ENCODE results near the gene KRI1. TPM values are rescaled to one million over a fixed set of nuclear protein-coding genes. Genes with fewer than 3 reads are reported as not detected.

The KRI1 gene
- total RNA-seq, 1 donor: 5.6 TPM

DNA sequence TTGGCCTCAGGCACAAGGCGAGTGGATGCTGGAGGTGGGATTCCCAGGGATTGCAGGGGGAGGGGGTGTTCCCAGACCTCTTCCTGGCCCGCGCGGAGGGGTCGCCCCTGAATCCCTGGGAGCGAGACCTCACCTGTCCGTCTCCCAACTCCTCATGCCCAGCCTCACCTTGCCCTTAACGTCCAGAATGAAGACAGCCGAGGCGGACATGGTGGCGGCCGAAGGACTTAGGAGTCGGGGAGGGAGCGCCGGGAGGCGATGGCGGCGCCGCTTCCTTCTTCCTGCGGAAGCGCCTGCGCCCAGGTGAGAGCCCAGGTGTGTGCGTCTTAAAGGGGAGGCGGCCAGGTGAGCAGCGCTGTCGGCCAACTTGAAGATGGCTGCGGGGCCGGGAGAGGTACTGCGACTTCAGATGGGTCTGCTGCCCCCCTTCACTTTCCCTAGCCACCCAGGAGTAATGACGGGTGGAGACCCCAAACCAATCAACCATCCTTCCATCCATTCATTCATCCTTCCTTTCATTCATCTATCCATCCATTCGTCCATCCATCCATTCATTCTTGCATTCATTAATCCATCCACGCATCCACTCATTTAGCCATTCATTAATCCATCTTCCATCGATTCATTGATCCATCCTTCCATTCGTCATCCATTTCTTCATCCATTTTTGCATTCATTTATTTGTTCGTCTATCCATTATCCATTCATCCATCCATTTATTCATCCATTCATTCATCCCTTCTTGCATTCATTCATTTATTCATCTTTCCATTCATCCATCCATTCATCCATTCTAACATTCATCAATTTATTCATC is 21.4 kb upstream of the KRI1 start, which contains the start of gene AP1M2:
Gene AP1M2 (minus strand): TSS at position 291 of the 817 bp plus-strand sequence. CDS start 81 bp downstream, at position 210.
- no peak within 1 kb of the TSS for H3K4me3 ChIP-seq (ENCODE audit: low read depth, low read length)
- TF ChIP-seq, protein P1, sequence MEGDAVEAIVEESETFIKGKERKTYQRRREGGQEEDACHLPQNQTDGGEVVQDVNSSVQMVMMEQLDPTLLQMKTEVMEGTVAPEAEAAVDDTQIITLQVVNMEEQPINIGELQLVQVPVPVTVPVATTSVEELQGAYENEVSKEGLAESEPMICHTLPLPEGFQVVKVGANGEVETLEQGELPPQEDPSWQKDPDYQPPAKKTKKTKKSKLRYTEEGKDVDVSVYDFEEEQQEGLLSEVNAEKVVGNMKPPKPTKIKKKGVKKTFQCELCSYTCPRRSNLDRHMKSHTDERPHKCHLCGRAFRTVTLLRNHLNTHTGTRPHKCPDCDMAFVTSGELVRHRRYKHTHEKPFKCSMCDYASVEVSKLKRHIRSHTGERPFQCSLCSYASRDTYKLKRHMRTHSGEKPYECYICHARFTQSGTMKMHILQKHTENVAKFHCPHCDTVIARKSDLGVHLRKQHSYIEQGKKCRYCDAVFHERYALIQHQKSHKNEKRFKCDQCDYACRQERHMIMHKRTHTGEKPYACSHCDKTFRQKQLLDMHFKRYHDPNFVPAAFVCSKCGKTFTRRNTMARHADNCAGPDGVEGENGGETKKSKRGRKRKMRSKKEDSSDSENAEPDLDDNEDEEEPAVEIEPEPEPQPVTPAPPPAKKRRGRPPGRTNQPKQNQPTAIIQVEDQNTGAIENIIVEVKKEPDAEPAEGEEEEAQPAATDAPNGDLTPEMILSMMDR (IDR thresholded peaks at IDR 0.05; ENCODE audit: insufficient read depth, low read depth, low read length): no peak
- DNase-seq (ENCODE audit: low read depth): no peak

DNA sequence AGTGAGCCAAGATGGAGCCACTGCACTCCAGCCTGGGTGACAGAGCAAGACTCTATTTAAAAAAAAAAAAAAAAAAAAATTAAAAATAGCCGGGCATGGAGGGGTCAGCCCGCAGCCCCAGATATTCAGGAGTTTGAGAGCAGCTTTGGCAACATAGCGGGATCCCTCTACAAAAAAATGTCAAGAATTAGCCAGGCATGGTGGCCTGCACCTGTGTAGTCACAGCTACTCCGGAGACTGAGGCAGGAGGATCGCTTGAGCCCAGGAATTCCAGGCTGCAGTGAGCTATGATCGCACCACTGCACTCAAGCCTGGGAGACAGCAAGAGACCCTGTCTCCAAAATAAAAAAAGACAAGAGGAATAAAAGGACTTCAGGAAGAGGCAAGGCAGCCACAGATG is 20.6 kb upstream of the KRI1 start:
- TF ChIP-seq, protein P1 (IDR thresholded peaks at IDR 0.05; ENCODE audit: insufficient read depth, low read depth, low read length): no peak
- DNase-seq (ENCODE audit: low read depth): no peak
- H3K4me3 ChIP-seq (ENCODE audit: low read depth, low read length): no peak overlapping the region

DNA sequence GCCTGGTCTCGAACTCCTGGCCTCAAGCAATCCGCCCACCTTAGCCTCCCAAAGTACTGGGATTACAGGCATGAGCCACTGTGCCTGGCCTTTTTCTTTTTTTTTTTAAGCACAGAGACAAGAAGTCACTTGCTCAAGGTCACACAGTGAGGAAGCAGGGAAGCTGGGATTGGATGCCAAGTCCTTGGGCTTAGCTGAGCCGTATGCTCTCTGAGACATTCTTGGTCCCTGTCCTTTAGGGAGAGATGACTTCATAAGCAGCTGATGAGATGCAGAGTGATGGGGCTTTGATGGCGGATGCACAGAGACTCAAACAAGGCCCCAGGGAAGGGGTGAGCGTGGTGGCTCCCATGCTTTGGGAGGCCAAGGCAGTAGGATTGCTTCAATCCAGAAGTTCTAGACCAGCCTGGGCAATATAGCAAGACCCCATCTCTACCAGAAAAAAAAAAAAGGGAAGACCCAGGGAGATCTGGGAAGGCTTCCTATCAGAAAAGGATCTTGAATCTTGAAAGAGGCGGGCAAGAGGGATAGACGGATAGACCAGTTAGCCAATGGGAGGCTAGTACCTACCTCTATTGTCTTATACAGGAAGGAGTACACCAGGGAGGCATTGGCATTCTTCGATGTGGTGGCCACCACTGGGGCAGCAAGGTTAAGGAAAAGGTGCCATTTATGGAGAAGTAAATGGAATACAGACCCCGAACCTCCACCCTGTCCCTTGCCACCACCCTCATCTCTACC is 17.4 kb upstream of the KRI1 start:
- H3K4me3 ChIP-seq (ENCODE audit: low read depth, low read length): no peak overlapping the region
- TF ChIP-seq, protein P1 (IDR thresholded peaks at IDR 0.05; ENCODE audit: insufficient read depth, low read depth, low read length): no peak
- no peak for DNase-seq (ENCODE audit: low read depth)

DNA sequence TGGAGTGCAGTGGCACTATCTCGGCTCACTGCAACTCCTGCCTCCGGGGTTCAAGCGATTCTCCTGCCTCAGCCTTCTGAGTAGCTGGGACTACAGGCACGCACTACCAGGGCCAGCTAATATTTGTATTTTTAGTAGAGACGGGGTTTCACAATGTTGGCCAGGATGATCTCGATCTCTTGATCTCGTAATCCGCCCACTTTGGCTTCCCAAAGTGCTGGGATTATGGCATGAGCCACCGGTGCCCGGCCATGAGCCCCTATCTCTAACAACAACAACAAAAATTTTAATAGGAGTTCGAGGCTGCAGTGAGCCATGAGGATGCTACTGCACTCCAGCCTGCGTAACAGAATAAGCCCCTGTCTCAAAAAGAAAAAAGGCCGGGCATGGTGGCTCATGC is 16.3 kb upstream of the KRI1 start:
- DNase-seq (ENCODE audit: low read depth): no peak
- TF ChIP-seq, protein P1 (IDR thresholded peaks at IDR 0.05; ENCODE audit: insufficient read depth, low read depth, low read length): no peak
- H3K4me3 ChIP-seq (ENCODE audit: low read depth, low read length): no peak overlapping the region

DNA sequence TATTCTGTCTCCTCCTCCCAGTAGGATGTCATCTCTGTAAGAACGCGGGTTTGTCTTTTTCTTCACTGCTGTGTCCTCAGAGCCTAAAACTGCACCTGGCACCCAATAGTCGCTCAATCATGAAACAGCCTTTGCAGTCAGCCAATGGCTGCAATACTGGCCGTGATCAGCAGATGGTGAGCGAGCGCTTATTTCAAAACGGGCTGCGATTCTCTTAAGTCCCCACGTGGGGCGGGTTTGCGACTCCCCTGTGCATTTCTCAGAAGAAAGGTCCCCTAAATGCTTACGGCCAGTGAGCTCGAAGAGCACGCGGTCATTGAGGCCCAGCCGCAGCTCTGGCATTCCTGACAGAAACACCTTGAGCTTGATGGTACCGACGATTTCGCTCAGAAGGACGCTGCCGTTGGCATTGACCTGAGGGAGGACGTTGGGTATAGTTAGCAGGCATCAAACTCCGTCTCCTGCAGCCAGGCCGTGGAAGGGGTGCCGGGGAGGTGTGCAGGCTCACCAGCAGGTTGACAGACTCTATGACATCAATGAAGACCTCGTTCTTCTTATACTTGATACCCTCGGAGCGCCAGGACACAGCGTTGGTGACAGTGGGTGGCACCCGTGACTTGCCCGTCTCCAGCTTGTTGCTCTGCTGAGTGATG is 15.3 kb upstream of the KRI1 start:
- no peak overlapping the region for H3K4me3 ChIP-seq (ENCODE audit: low read depth, low read length)
- DNase-seq (ENCODE audit: low read depth): peak; percentile 93
- TF ChIP-seq, protein P1 (IDR thresholded peaks at IDR 0.05; ENCODE audit: insufficient read depth, low read depth, low read length): peak; percentile 100

DNA sequence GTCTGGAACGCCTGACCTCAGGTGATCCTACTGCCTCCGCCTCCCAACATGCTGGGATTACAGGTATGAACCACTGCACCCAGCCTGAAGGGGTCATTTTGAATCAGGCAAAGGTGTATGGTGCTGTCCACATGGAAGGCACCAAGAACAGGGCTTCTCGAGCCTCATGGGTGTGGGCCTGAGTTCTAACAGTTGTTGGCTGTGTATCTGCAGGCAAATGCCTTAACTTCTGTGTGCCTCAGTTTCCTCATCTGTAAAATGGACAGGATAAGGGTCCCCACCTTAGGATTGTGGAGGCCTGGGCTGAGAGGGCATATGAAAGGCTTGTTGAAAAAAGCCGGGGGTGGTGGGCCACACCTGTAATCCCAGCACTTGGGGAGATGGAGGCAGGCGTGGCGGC is 12.1 kb upstream of the KRI1 start:
- H3K4me3 ChIP-seq (ENCODE audit: low read depth, low read length): no peak overlapping the region
- DNase-seq (ENCODE audit: low read depth): no peak
- TF ChIP-seq, protein P1 (IDR thresholded peaks at IDR 0.05; ENCODE audit: insufficient read depth, low read depth, low read length): no peak

Data from fibroblast of villous mesenchyme (primary cell).